WERI-Rb-1 (cell line): ENCODE data around the gene SIK3.
"Not testable (repeated sequence)": the region's sequence is repeated elsewhere in the genome, so short reads cannot be mapped to it uniquely, and the experiment has no call there.

Source experiments
- DNase-seq: peaks from one replicate; pipeline ENCODE4 v3.0.0-alpha.2; 2020
- H3K27ac ChIP-seq: fragments of 250-450 bp; sonication (Bioruptor Pico); 2 replicates; pipeline ENCODE4 v1.5.1; 2020; ENCODE audit warnings: mild to moderate bottlenecking, moderate library complexity
- H3K27me3 ChIP-seq: fragments of 250-450 bp; sonication (Bioruptor Pico); 2 replicates; pipeline ENCODE4 v1.5.1; 2021; ENCODE audit warnings: mild to moderate bottlenecking, low read depth, moderate library complexity; ENCODE audit not compliant: insufficient read depth, severe bottlenecking
- H3K36me3 ChIP-seq: fragments of 250-450 bp; sonication (Bioruptor Pico); 2 replicates; pipeline ENCODE4 v1.5.1; 2020; ENCODE audit warnings: mild to moderate bottlenecking, moderate library complexity
- H3K4me3 ChIP-seq: 2 replicates; pipeline ENCODE4 v1.5.1; 2011; ENCODE audit warnings: low read depth, mild to moderate bottlenecking, control low read depth, low read length
- H3K9me3 ChIP-seq: fragments of 250-450 bp; sonication (Bioruptor Pico); 2 replicates; pipeline ENCODE4 v1.5.1; 2021; ENCODE audit warnings: mild to moderate bottlenecking, moderate library complexity; ENCODE audit not compliant: severe bottlenecking
- CTCF ChIP-seq: IDR thresholded peaks from 2 replicates; pipeline ENCODE4 v1.5.1; 2011; ENCODE audit warnings: low read depth, mild to moderate bottlenecking, control low read depth, inconsistent platforms, low read length

The SIK3 gene

DNA sequence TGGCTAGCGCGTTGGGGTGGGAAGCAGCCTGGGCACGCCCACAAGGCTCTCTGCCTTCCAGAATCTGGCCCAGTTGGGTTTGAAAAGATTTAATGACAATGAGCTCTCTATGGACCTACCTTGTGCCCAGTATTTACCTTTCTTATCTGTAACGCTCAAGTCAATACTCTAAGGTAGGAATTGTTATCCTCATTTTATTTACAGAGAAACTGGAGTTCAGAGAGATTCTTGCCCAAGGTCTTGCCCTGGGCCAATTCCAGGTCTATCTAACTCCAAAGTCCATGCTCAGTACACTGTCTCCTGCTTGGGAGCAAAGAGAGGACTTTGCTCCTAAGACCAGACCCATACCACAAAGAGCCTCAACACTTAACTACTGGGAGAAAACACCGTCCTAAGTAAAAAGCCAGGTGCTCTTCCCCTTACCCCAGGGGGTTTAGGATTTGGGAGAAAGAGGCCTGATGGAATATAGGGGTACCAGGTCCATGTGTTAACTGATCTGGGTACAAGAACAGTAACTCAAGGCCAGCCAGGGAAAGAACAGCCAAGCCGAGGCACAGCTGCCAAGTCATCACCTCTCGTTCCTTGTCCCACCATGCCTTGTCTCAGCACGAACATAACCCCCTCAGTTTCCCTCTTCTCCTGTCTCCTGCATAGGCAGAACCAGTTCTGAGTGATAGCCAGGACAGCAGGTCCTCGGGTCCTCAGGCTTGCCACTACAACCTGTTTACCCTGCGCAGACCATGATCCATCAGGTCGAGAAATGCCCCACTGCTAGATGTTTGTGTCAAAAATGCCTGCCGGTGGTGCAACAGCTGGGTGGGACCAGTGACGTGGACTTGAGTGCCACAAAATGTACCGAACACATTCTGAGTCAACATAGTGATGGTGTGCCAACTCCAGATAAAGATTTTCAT, 289.7 kb downstream of the SIK3 start:
- Histone ChIP-seq H3K27me3 (no peaks in the 10 kb centered on the region), H3K36me3 (no peaks in the 10 kb centered on the region), H3K9me3 (no peaks in the 10 kb centered on the region), H3K4me3 (no peak overlapping the region), H3K27ac (no peak overlapping the region)
- no peak for TF ChIP-seq CTCF
- DNase-seq, result no peak

GRCh38 chr11:116807601-116808261, 290.5 kb downstream of the SIK3 start:
- no peaks in the 10 kb centered on the region for H3K36me3 ChIP-seq
- no peak for TF ChIP-seq CTCF

DNA sequence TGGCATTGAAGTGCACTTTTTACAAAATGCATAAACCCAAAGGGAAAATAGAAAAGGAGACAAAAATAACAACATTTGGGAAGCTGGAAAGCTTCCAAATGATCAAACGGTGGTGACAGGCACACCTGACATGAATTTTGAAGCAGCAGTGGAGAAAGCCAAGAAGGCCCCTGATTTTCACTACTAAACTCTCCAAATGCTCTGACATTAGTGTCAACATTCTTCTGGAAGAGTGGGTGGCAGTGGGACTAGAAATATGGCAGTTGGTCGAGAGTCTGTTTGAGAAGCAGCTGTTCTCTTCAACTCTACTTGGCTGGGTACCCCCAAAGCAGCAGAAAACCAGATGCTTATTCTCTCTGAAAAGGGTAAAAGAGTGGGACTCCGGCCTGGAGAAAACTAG, 294.2 kb downstream of the SIK3 start:
- no peak for TF ChIP-seq CTCF
- H3K27ac ChIP-seq, result no peak overlapping the region

More at GRCh38 chr11:116807601-116808261, 290.5 kb downstream of the SIK3 start:
- Histone ChIP-seq H3K27me3 (no peaks in the 10 kb centered on the region), H3K9me3 (no peaks in the 10 kb centered on the region), H3K27ac (no peak overlapping the region), H3K4me3 (no peak overlapping the region)
- no peak for DNase-seq

GRCh38 chr11:116801662-116802061, 296.6 kb downstream of the SIK3 start:
- not testable (repeated sequence) for H3K9me3 ChIP-seq, H3K27ac ChIP-seq, DNase-seq, H3K36me3 ChIP-seq, H3K4me3 ChIP-seq, H3K27me3 ChIP-seq

More for the DNA sequence above, 294.2 kb downstream of the SIK3 start:
- H3K36me3 ChIP-seq, result no peaks in the 10 kb centered on the region
- no peak overlapping the region for H3K4me3 ChIP-seq
- no peak for DNase-seq
- H3K27me3 ChIP-seq, result no peaks in the 10 kb centered on the region
- no peaks in the 10 kb centered on the region for H3K9me3 ChIP-seq

GRCh38 chr11:116800610-116801009, 297.6 kb downstream of the SIK3 start:
- Histone ChIP-seq H3K9me3 (no peaks in the 10 kb centered on the region), H3K27ac (no peak overlapping the region)
- no peak for TF ChIP-seq CTCF

DNA sequence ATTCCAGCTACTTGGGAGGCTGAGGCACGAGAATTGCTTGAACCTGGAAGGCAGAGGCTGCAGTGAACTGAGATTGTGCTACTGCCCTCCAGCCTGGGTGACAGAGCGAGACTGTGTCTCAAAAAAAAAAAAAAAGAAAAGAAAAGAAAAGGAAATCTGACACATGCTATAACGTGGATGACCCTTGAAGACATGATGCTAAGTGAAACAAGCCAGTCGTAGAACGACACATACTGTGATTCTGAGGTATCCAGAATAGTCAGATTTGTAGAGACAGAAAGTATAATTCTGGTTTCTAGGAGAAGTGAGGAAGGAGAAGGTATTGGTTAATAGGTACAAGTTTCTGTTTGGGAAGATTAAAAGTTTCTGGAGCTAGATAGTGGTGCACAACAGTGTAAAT, 299.9 kb downstream of the SIK3 start:
- Histone ChIP-seq H3K27ac (no peak overlapping the region), H3K4me3 (no peak overlapping the region), H3K27me3 (no peaks in the 10 kb centered on the region), H3K9me3 (no peaks in the 10 kb centered on the region), H3K36me3 (no peaks in the 10 kb centered on the region)
- TF ChIP-seq CTCF, result no peak
- DNase-seq, result no peak

More at GRCh38 chr11:116800610-116801009, 297.6 kb downstream of the SIK3 start:
- H3K27me3 ChIP-seq, result no peaks in the 10 kb centered on the region
- no peak for DNase-seq
- no peak overlapping the region for H3K4me3 ChIP-seq
- no peaks in the 10 kb centered on the region for H3K36me3 ChIP-seq
